ENCODE results near the gene SCOC.

DNA sequence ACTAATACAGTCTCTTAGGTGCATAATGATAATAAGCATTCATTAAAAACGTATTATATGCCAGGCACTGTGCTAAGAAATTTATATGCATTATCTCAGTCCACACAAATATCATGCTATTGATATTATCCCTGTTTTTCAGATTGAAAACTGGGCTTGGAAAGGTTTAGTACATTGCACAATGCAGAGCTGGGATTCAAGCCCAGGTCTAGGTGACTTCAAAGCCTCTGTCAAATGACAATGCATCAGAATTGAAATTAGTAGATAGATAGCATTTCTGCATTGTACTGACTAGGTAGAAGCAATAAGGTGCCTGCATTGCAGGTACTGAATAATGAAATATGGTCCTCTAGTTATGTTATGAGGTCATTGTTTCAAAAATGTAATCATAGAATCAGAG, 18.2 kb upstream of the SCOC start:
- no peak for TF ChIP-seq CTCF (IDR thresholded peaks at IDR 0.05; ENCODE audit: low read depth, low read length)
- TF ChIP-seq EZH2phosphoT487 (IDR thresholded peaks at IDR 0.05; ENCODE audit: low read depth) = no peak

Data from OCI-LY3 (cell line).